ENCODE data around the gene MID1.
A peak's percentile ranks its signal among the peaks of the same experiment; 100 is the strongest.

MID1 gene

DNA sequence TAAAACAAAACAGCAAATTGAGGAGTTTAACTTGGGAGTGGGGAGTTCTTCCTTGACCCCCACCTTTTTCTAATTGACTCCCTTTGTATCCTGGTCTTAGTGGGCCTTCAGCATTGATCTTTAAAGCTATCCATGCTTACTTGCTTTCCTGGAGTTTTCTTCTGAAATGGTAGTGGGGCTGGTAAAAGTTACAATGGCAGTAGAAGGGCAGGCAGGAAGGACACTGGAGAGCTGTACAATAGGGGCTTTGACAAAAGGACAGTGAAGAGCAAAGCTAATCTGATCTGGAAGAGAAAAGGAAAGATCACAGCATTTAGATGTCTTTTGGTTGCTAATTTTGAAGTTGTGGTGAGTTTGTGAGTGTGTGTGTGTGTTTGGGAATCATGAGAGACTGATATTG is 111.5 kb downstream of the MID1 start:
- H3K9me3 Mint-ChIP-seq = no peaks in the 10 kb centered on the region
- H3K4me3 Mint-ChIP-seq = no peak overlapping the region
- no peak overlapping the region for H3K27ac Mint-ChIP-seq
- no peaks in the 10 kb centered on the region for H3K4me1 Mint-ChIP-seq
- no peaks in the 10 kb centered on the region for H3K27me3 Mint-ChIP-seq
- H3K36me3 Mint-ChIP-seq = no peaks in the 10 kb centered on the region
- ATAC-seq = no peak

GRCh38 chrX:10507876-10508275 is 112.5 kb downstream of the MID1 start:
- Mint-ChIP-seq H3K27ac (no peak overlapping the region), H3K4me1 (no peaks in the 10 kb centered on the region), H3K9me3 (no peaks in the 10 kb centered on the region), H3K36me3 (no peaks in the 10 kb centered on the region), H3K27me3 (no peaks in the 10 kb centered on the region), H3K4me3 (no peak overlapping the region)
- ATAC-seq = no peak

- no peaks in the 10 kb centered on the region for H3K4me1 Mint-ChIP-seq
- no peaks in the 10 kb centered on the region for H3K36me3 Mint-ChIP-seq
- H3K27me3 Mint-ChIP-seq = no peaks in the 10 kb centered on the region
- H3K27ac Mint-ChIP-seq = no peak overlapping the region
- ATAC-seq = no peak
- no peak overlapping the region for H3K4me3 Mint-ChIP-seq
- no peaks in the 10 kb centered on the region for H3K9me3 Mint-ChIP-seq
Observed at GRCh38 chrX:10507181-10507580, 113.2 kb downstream of the MID1 start.

- Mint-ChIP-seq H3K4me1 (no peaks in the 10 kb centered on the region), H3K27ac (no peak overlapping the region), H3K4me3 (no peak overlapping the region), H3K36me3 (no peaks in the 10 kb centered on the region), H3K27me3 (no peaks in the 10 kb centered on the region), H3K9me3 (no peaks in the 10 kb centered on the region)
- ATAC-seq = no peak
Observed at GRCh38 chrX:10506781-10507180, 113.6 kb downstream of the MID1 start.

DNA sequence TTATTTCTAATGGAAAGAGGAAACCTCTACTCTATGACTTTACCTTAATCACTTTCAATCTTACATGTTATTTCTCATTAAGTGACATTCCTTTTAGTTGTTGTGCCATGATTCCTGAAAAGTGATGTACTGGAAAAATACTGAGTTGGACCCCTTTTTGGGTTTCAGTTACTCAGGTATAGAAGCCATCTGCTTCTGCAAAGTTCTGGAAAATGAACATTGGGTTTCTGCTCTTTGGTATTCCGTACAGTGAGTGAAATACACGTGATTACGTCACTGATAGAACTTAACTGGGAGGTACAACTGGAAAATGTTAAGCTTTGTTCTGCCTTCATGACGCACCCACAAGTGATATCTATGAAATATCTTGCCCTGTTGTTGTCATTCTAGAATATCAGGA is 114.7 kb downstream of the MID1 start:
- H3K4me3 Mint-ChIP-seq = no peak overlapping the region
- no peaks in the 10 kb centered on the region for H3K36me3 Mint-ChIP-seq
- no peak for ATAC-seq

GRCh38 chrX:10502961-10503360 is 117.4 kb downstream of the MID1 start:
- no peaks in the 10 kb centered on the region for H3K4me1 Mint-ChIP-seq
- no peak for ATAC-seq
- no peaks in the 10 kb centered on the region for H3K9me3 Mint-ChIP-seq
- no peaks in the 10 kb centered on the region for H3K36me3 Mint-ChIP-seq
- no peaks in the 10 kb centered on the region for H3K27me3 Mint-ChIP-seq
- no peak overlapping the region for H3K4me3 Mint-ChIP-seq
- H3K27ac Mint-ChIP-seq = no peak overlapping the region

More for the DNA sequence above, 114.7 kb downstream of the MID1 start:
- Mint-ChIP-seq H3K27me3 (no peaks in the 10 kb centered on the region), H3K4me1 (no peaks in the 10 kb centered on the region), H3K27ac (no peak overlapping the region), H3K9me3 (no peaks in the 10 kb centered on the region)

DNA sequence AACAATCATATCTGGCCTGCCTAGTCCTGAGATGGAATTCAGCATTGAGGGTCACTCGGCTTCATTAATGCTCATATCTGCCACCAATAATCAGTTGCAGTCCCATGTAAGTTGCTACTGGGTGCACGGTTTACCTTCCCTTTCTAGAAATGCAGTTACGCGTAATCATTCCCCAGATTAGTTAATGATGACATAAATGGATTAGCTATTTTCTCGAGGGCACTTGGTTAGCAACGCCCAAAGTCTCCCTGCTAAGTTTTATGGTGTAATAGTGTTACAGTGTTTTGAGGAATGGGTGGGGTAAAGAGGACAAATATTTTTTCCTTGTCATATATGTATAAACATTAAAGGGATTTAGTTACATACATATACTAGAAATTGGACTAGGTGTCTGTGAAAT is 118.8 kb downstream of the MID1 start:
- H3K4me3 Mint-ChIP-seq = no peak overlapping the region
- H3K9me3 Mint-ChIP-seq = no peaks in the 10 kb centered on the region
- H3K27ac Mint-ChIP-seq = no peak overlapping the region
- no peak for ATAC-seq
- no peaks in the 10 kb centered on the region for H3K4me1 Mint-ChIP-seq
- no peaks in the 10 kb centered on the region for H3K27me3 Mint-ChIP-seq
- no peaks in the 10 kb centered on the region for H3K36me3 Mint-ChIP-seq

GRCh38 chrX:10496345-10496965 is 123.9 kb downstream of the MID1 start:
- no peaks in the 10 kb centered on the region for H3K9me3 Mint-ChIP-seq
- no peaks in the 10 kb centered on the region for H3K36me3 Mint-ChIP-seq
- H3K27ac Mint-ChIP-seq = no peak overlapping the region
- ATAC-seq = no peak
- H3K4me3 Mint-ChIP-seq = no peak overlapping the region
- no peaks in the 10 kb centered on the region for H3K4me1 Mint-ChIP-seq
- H3K27me3 Mint-ChIP-seq = no peaks in the 10 kb centered on the region

GRCh38 chrX:10495677-10496076 is 124.7 kb downstream of the MID1 start:
- Mint-ChIP-seq H3K27me3 (no peaks in the 10 kb centered on the region), H3K27ac (no peak overlapping the region), H3K4me3 (no peak overlapping the region), H3K4me1 (no peaks in the 10 kb centered on the region), H3K9me3 (no peaks in the 10 kb centered on the region), H3K36me3 (no peaks in the 10 kb centered on the region)
- no peak for ATAC-seq

- H3K27ac Mint-ChIP-seq = no peak overlapping the region
- ATAC-seq = no peak
- no peak overlapping the region for H3K4me3 Mint-ChIP-seq
- H3K4me1 Mint-ChIP-seq = no peaks in the 10 kb centered on the region
- H3K9me3 Mint-ChIP-seq = no peaks in the 10 kb centered on the region
- H3K27me3 Mint-ChIP-seq = no peaks in the 10 kb centered on the region
- no peaks in the 10 kb centered on the region for H3K36me3 Mint-ChIP-seq
Observed at GRCh38 chrX:10492250-10492649, 128.1 kb downstream of the MID1 start.

- no peak for ATAC-seq
- Mint-ChIP-seq H3K9me3 (no peaks in the 10 kb centered on the region), H3K4me3 (no peak overlapping the region), H3K4me1 (peaks cover 6% of the 10 kb centered on the region), H3K36me3 (no peaks in the 10 kb centered on the region), H3K27ac (no peak overlapping the region), H3K27me3 (no peaks in the 10 kb centered on the region)
Observed at GRCh38 chrX:10486373-10486772, 134.0 kb downstream of the MID1 start.

GRCh38 chrX:10485326-10485725 is 135.1 kb downstream of the MID1 start:
- Mint-ChIP-seq H3K36me3 (no peaks in the 10 kb centered on the region), H3K4me3 (no peak overlapping the region), H3K4me1 (peaks cover 6% of the 10 kb centered on the region), H3K9me3 (no peaks in the 10 kb centered on the region), H3K27ac (no peak overlapping the region), H3K27me3 (no peaks in the 10 kb centered on the region)
- ATAC-seq = no peak

GRCh38 chrX:10484683-10485247 is 135.6 kb downstream of the MID1 start:
- Mint-ChIP-seq H3K27ac (no peak overlapping the region), H3K4me1 (peaks cover 6% of the 10 kb centered on the region), H3K36me3 (no peaks in the 10 kb centered on the region)

GRCh38 chrX:10483191-10483831 is 137.1 kb downstream of the MID1 start:
- H3K36me3 Mint-ChIP-seq = no peaks in the 10 kb centered on the region
- H3K4me1 Mint-ChIP-seq = peaks cover 6% of the 10 kb centered on the region
- no peaks in the 10 kb centered on the region for H3K9me3 Mint-ChIP-seq
- no peak for ATAC-seq
- no peak overlapping the region for H3K27ac Mint-ChIP-seq
- H3K4me3 Mint-ChIP-seq = no peak overlapping the region
- H3K27me3 Mint-ChIP-seq = no peaks in the 10 kb centered on the region

More at GRCh38 chrX:10484683-10485247, 135.6 kb downstream of the MID1 start:
- Mint-ChIP-seq H3K9me3 (no peaks in the 10 kb centered on the region), H3K27me3 (no peaks in the 10 kb centered on the region), H3K4me3 (no peak overlapping the region)
- no peak for ATAC-seq

- H3K4me3 Mint-ChIP-seq = peak overlapping the region; percentile 53
- H3K36me3 Mint-ChIP-seq = no peaks in the 10 kb centered on the region
- ATAC-seq = no peak
- no peaks in the 10 kb centered on the region for H3K27me3 Mint-ChIP-seq
- no peaks in the 10 kb centered on the region for H3K9me3 Mint-ChIP-seq
- H3K27ac Mint-ChIP-seq = peak overlapping the region; percentile 79
- H3K4me1 Mint-ChIP-seq = peaks cover 6% of the 10 kb centered on the region
Observed at GRCh38 chrX:10482708-10483107, 137.7 kb downstream of the MID1 start.

GRCh38 chrX:10482261-10482660 is 138.1 kb downstream of the MID1 start:
- ATAC-seq = peak; percentile 96
- H3K27me3 Mint-ChIP-seq = no peaks in the 10 kb centered on the region
- peaks cover 6% of the 10 kb centered on the region for H3K4me1 Mint-ChIP-seq
- H3K27ac Mint-ChIP-seq = peak overlapping the region; percentile 79
- no peaks in the 10 kb centered on the region for H3K36me3 Mint-ChIP-seq
- peak overlapping the region; percentile 53 for H3K4me3 Mint-ChIP-seq
- H3K9me3 Mint-ChIP-seq = no peaks in the 10 kb centered on the region

Data from stimulated activated memory B cell treated with anti-CD40 and anti-IgM and Interleukin-4, amounts not matched to agents 10 μg/mL and 1 μg/mL and 100 μg/mL, for 72 hours (primary cell).